ENCODE data around the gene SMAD3. TPM values are rescaled to one million over a fixed set of nuclear protein-coding genes. Genes with fewer than 3 reads are reported as not detected.
"Not testable (repeated sequence)": the region's sequence is repeated elsewhere in the genome, so short reads cannot be mapped to it uniquely, and the experiment has no call there.

Gene SMAD3
- total and polyA plus RNA-seq, 5 donors, result 9.9 to 40.5 (median 29.2) TPM

DNA sequence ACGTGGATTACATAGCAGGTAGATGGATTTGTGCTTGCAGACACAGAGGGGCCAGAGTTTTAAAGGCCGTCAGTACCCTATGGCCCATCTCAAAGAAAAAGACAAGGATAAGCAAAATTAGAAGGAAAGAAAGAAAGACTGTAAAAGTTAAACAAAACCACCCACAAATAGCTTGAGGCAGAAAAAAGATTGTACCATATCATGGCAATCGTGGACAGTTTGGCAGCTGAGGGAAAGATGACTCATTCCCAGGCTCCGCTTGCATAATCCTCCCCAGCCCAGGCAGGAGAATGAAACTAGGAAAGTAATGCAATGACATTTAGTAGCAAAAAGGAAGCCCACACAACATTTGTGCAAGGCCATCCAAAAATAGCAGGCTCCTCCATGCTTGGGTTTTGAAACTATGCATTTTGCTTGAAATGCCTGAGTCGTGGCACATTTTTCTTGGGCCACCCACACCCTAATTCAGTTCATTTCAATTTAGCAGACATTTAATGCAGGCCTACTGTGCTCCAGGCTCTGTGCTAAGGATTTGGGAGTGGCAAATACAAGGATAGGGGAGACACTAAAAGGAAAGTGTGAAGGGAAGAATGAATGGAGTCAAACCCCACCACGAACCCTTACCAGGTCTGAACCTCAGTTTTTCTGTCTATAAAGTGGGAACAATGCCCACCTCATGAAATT is 40.9 kb upstream of the SMAD3 start:
- peak overlapping the region; percentile 77 for H3K27ac ChIP-seq (ENCODE audit: low read length)
- no peak overlapping the region for H3K4me3 ChIP-seq (ENCODE audit: low read length)
- no peaks in the 10 kb centered on the region for H3K27me3 ChIP-seq (ENCODE audit: control insufficient read depth, insufficient read depth)
- ATAC-seq (peak; percentile 93 to 94), DNase-seq (peak; percentile 79 to 87 (median 80))
- intact Hi-C loops (cut with DNase I), result no loop called here
- H3K9me3 ChIP-seq (ENCODE audit: control insufficient read depth, low read length), result no peaks in the 10 kb centered on the region
- 24% methylated on average over 6 of the region's 6 CpGs for WGBS
- peaks cover 22% of the 10 kb centered on the region for H3K4me1 ChIP-seq (ENCODE audit: control insufficient read depth, insufficient read depth, low read length)

DNA sequence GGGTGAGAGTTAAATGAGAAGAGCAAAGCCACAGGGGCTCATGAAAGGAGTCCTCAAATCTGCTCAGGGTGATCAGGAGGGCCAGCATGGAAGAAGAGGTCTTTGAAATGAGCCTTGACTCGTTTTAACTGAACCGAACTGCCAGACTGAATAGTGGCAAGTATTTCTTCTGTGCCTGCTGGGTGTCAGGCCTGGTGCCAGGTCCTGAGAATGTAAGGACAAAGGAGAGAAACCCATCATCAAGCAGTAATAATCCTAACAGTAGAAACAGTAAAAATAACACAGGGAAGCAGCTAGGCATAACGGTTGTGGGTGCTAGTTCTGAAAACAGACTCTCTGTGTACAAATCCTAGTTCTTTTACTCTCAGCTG is 40.4 kb upstream of the SMAD3 start:
- ATAC-seq (no peak), DNase-seq (no peak)
- H3K4me3 ChIP-seq (ENCODE audit: low read length), result no peak overlapping the region
- peaks cover 22% of the 10 kb centered on the region for H3K4me1 ChIP-seq (ENCODE audit: control insufficient read depth, insufficient read depth, low read length)
- H3K27me3 ChIP-seq (ENCODE audit: control insufficient read depth, insufficient read depth), result no peaks in the 10 kb centered on the region
- intact Hi-C loops (cut with DNase I), result no loop called here
- no peaks in the 10 kb centered on the region for H3K9me3 ChIP-seq (ENCODE audit: control insufficient read depth, low read length)
- peak overlapping the region; percentile 77 for H3K27ac ChIP-seq (ENCODE audit: low read length)
- WGBS, result 48% methylated on average over 3 of the region's 3 CpGs

DNA sequence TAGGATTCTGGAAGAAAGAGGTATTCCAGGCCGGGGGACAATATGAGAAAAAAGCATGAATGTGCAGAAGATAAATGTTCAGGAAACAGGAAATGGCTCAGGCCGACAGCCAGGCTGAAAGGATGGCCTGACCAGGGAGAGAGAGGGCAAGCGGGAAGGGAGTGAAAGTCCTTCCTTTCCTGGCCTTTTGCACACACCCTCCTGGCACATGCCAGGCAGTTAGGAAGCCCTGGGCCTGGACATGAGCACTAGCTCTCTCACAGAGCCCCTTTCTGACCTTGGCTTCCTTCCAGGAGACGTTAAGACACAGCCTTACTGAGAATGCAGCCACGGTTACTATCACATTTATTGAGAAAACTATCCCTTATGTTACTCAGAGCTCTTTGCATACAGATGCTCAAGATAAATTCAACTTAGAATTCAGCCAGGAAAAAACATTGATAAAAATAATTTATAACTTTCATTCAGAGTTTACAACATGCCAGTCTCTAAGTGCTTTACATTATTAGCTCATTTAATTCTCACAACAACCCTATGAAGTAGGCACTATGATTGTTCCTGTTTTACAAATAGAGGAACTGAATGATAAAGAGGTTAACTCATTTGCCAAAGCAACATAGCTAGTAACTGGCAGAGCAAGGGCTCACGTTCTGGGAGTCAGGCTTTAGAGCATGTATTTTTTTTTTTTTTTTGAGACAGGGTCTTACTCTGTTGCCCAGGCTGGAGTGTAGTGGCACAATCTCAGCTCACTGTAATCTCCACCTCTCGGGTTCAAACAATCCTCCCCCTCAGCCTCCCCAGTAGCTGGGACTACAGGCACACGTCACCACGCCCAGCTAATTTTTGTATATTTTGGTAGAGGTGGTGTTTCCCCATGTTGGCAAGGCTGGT is 39.4 kb upstream of the SMAD3 start:
- peak; percentile 62 to 83 (median 70) for DNase-seq
- intact Hi-C loops (cut with DNase I), result no loop called here
- no peaks in the 10 kb centered on the region for H3K9me3 ChIP-seq (ENCODE audit: control insufficient read depth, low read length)
- no peak overlapping the region for H3K4me3 ChIP-seq (ENCODE audit: low read length)
- ATAC-seq, result peak; percentile 83 to 84
- peaks cover 22% of the 10 kb centered on the region for H3K4me1 ChIP-seq (ENCODE audit: control insufficient read depth, insufficient read depth, low read length)
- 35% methylated on average over 9 of the region's 9 CpGs for WGBS
- no peaks in the 10 kb centered on the region for H3K27me3 ChIP-seq (ENCODE audit: control insufficient read depth, insufficient read depth)
- peak overlapping the region; percentile 90 for H3K27ac ChIP-seq (ENCODE audit: low read length)

DNA sequence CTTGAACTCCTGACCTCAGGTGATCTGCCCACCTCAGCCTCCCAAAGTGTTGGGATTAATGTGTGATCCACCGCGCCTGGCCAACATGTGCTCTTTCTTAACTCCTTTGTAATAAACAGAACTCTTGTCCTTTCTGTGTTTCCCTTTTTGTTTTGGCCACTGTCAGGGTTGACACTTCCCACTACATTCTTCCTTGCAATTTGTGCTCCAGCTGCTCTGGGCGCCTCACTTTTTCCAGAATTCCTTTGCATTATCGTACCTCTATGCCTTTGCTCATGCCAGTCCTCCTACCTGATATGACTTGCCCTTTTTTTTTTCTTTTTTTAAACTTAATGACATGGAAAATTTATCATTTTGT is 38.8 kb upstream of the SMAD3 start:
- DNase-seq (no peak), ATAC-seq (no peak)
- intact Hi-C loops (cut with DNase I), result no loop called here
- peaks cover 22% of the 10 kb centered on the region for H3K4me1 ChIP-seq (ENCODE audit: control insufficient read depth, insufficient read depth, low read length)
- H3K27me3 ChIP-seq (ENCODE audit: control insufficient read depth, insufficient read depth), result no peaks in the 10 kb centered on the region
- no peak overlapping the region for H3K4me3 ChIP-seq (ENCODE audit: low read length)
- H3K27ac ChIP-seq (ENCODE audit: low read length), result peak overlapping the region; percentile 33
- H3K9me3 ChIP-seq (ENCODE audit: control insufficient read depth, low read length), result no peaks in the 10 kb centered on the region
- WGBS, result 64% methylated on average over 4 of the region's 4 CpGs

DNA sequence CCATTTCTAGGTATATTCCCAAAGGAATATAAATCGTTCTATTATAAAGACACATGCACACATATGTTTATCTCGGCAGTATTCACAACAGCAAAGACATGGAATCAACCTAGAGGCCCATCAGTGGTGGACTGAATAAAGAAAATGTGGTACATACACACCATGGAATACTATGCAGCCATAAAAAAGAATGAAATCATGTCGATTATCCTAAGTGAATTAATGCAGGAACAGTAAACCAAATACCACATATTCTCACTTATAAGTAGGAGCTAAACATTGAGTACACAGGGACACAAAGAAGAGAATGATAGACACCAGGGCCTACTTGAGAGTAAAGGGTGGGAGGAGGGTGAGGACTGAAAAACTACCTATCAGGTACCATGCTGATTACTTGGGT is 37.0 kb upstream of the SMAD3 start:
- intact Hi-C loops (cut with DNase I); H3K4me3 ChIP-seq (ENCODE audit: low read length); ATAC-seq; H3K9me3 ChIP-seq (ENCODE audit: control insufficient read depth, low read length); DNase-seq; H3K27ac ChIP-seq (ENCODE audit: low read length); H3K27me3 ChIP-seq (ENCODE audit: control insufficient read depth, insufficient read depth): not testable (repeated sequence)
- 90% methylated on average over 3 of the region's 3 CpGs for WGBS
- peaks cover 26% of the 10 kb centered on the region for H3K4me1 ChIP-seq (ENCODE audit: control insufficient read depth, insufficient read depth, low read length)

DNA sequence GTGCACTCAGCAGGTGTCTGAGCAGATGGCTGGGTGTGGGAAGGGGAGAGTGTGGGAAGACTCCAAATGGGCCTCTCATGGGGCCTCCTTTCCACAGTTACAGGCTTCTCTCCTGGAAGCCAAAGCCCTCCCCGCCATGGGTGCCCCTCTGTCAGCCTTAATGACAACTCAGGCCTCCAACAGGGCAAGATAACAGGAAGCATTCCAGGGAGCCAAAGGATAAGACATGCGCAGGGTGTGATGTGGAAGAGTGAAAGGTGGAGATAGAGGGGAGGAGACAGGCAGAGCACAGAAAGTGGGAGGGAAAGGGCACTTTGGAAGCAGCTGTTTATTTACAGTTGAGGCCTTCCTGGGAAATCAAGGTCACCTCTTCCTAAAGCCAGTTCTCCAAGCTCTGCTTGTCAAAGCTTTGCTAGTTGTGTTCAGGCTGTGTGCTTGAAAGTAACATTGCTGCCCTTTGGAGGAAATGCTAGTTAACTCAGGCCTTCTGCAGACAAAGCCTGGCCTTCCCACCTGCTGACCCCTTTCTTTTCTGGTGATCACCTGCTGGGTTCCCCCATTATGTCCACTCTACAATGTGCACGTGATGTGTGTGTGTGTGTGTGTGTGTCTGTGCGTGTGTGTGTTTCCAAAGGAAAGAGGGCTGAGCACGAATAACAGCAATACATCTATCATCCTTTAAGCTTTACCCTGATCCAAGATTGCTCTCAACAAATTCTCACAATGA is 35.2 kb upstream of the SMAD3 start:
- ATAC-seq, result no peak
- WGBS, result 78% methylated on average over 5 of the region's 5 CpGs
- Histone ChIP-seq H3K27ac (ENCODE audit: low read length) (peak overlapping the region; percentile 45), H3K4me3 (ENCODE audit: low read length) (no peak overlapping the region), H3K9me3 (ENCODE audit: control insufficient read depth, low read length) (no peaks in the 10 kb centered on the region), H3K27me3 (ENCODE audit: control insufficient read depth, insufficient read depth) (no peaks in the 10 kb centered on the region), H3K4me1 (ENCODE audit: control insufficient read depth, insufficient read depth, low read length) (peaks cover 15% of the 10 kb centered on the region)
- no peak for DNase-seq
- intact Hi-C loops (cut with DNase I), result no loop called here

DNA sequence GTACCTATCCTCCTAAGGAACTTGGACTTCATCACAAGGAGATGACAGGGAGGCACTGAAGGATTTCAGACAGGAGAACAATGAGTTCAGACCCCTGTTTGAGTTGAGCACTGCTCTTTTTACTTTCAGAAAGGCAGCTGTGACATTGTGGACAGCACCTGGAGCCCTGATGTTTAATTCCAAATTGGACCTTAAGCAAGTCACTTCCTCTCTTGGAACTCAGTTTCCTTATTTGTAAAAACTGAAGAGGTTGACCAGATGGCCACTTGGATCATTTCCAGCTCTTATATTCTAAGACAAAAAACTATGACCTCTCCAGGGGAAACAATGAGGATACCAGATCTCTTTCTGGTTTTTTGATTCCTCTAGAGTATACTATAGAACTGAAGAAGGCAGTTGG is 34.1 kb upstream of the SMAD3 start:
- Histone ChIP-seq H3K4me3 (ENCODE audit: low read length) (no peak overlapping the region), H3K4me1 (ENCODE audit: control insufficient read depth, insufficient read depth, low read length) (peaks cover 9% of the 10 kb centered on the region), H3K9me3 (ENCODE audit: control insufficient read depth, low read length) (no peaks in the 10 kb centered on the region), H3K27ac (ENCODE audit: low read length) (no peak overlapping the region), H3K27me3 (ENCODE audit: control insufficient read depth, insufficient read depth) (no peaks in the 10 kb centered on the region)
- no peak for ATAC-seq
- DNase-seq, result no peak
- intact Hi-C loops (cut with DNase I), result no loop called here

DNA sequence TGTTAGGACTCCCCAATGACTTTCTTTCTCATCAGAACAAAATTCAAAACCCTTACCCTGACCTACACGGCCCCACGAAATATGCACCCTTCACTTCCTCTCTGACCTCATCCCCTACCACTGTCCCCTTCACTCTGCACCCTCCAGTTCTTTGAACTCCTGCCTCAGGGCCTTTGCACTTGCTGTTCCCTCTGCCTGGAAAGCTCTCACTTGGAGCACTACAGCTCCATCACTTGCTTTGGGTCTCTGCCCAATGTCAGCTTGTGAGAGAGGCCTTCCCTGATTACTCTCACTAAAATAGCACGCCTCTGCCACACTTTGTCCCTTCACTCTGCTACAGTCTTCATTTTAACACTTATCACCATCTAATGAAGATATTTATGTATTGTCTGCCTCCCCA is 32.8 kb upstream of the SMAD3 start:
- H3K4me3 ChIP-seq (ENCODE audit: low read length), result no peak overlapping the region
- no peak overlapping the region for H3K27ac ChIP-seq (ENCODE audit: low read length)
- H3K9me3 ChIP-seq (ENCODE audit: control insufficient read depth, low read length), result no peaks in the 10 kb centered on the region
- peaks cover 6% of the 10 kb centered on the region for H3K4me1 ChIP-seq (ENCODE audit: control insufficient read depth, insufficient read depth, low read length)
- intact Hi-C loops (cut with DNase I), result no loop called here
- no peaks in the 10 kb centered on the region for H3K27me3 ChIP-seq (ENCODE audit: control insufficient read depth, insufficient read depth)
- ATAC-seq (peak; percentile 40 to 60), DNase-seq (no peak)
- 81% methylated on average over 3 of the region's 3 CpGs for WGBS

DNA sequence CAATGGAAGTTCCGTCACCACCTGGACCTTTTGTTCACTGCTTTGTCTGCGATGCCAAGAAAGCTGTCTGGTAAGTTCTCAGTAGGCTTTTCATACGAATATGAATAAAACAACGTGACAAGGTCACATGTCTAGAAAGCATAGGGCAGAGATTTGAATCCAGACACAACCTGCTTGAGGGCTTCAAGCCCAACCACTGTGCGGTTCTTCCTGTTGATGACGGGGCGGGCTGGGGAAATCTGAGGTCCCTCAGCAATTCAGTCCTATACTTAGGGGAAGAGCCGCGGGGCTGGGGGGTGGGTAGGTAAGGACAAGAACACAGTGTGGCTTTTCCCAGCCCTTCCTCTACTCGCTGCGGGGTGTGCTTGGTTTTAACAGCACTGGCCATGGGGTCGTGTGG is 32.4 kb upstream of the SMAD3 start:
- WGBS, result 48% methylated on average over 12 of the region's 12 CpGs
- intact Hi-C loops (cut with DNase I), result no loop called here
- H3K27me3 ChIP-seq (ENCODE audit: control insufficient read depth, insufficient read depth), result no peaks in the 10 kb centered on the region
- DNase-seq (no peak), ATAC-seq (peak; percentile 13 to 25)
- no peaks in the 10 kb centered on the region for H3K9me3 ChIP-seq (ENCODE audit: control insufficient read depth, low read length)
- no peak overlapping the region for H3K27ac ChIP-seq (ENCODE audit: low read length)
- H3K4me3 ChIP-seq (ENCODE audit: low read length), result no peak overlapping the region
- H3K4me1 ChIP-seq (ENCODE audit: control insufficient read depth, insufficient read depth, low read length), result peaks cover 6% of the 10 kb centered on the region

DNA sequence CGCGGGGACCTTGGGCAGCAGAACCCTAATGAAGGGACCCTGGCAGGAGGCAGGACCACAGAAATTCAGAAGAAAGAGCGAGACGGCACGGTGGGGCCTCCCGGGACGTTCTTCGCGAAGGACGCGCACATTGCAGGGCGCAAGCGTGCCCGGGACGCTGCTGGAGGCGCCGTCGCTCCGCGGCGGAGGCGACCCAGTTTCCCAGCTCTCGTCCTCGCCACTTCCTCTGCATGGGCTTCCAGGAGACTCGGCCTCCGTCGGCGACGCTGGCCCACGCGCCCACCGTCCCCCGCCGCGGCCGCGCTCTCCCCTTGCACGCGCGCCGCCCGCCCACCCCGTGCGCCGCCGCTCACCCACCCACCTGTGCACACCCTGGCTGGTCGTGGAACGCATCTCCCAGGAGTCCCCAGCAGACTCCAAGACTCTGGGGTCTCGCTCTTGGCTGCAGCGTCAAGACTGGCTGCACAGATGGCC is 31.8 kb upstream of the SMAD3 start:
- peak; percentile 56 for ATAC-seq
- WGBS, result 3% methylated on average over 50 of the region's 50 CpGs
- H3K4me3 ChIP-seq (ENCODE audit: low read length), result peak overlapping the region; percentile 16
- H3K9me3 ChIP-seq (ENCODE audit: control insufficient read depth, low read length), result no peaks in the 10 kb centered on the region
- peak in 2 of 3 donors; percentile 75 to 76 for DNase-seq
- peaks cover 6% of the 10 kb centered on the region for H3K4me1 ChIP-seq (ENCODE audit: control insufficient read depth, insufficient read depth, low read length)
- H3K27ac ChIP-seq (ENCODE audit: low read length), result no peak overlapping the region
- no peaks in the 10 kb centered on the region for H3K27me3 ChIP-seq (ENCODE audit: control insufficient read depth, insufficient read depth)
- intact Hi-C loops (cut with DNase I), result no loop called here

DNA sequence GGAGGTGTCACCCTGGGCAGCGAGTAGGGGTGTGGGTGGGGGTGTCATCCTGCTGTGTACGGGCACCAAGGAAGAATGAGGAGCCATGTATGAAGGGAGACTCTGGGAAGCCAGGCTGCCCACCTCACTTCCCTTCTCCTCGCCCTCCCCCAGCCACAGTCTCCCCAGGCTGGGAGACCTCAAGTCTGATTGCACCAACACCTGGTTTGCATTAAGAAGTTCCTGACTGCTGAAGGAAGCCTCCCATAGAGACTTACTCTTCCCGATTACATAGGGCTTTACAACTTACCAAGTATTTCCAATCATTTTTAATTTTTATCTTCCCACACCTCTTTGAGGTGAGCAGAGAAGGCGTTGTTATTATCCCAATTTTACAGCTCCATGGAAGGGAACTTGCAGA is 29.5 kb upstream of the SMAD3 start:
- Histone ChIP-seq H3K4me3 (ENCODE audit: low read length) (no peak overlapping the region), H3K4me1 (ENCODE audit: control insufficient read depth, insufficient read depth, low read length) (peaks cover 6% of the 10 kb centered on the region), H3K27me3 (ENCODE audit: control insufficient read depth, insufficient read depth) (no peaks in the 10 kb centered on the region), H3K27ac (ENCODE audit: low read length) (no peak overlapping the region), H3K9me3 (ENCODE audit: control insufficient read depth, low read length) (no peaks in the 10 kb centered on the region)
- 92% methylated on average over 5 of the region's 5 CpGs for WGBS
- no peak for DNase-seq
- ATAC-seq, result no peak
- intact Hi-C loops (cut with DNase I), result no loop called here

All from right cardiac atrium (tissue), 5 donors.